Calu3 (cell line): ENCODE data around the gene C2orf78. TPM values are rescaled to one million over a fixed set of nuclear protein-coding genes. Genes with fewer than 3 reads are reported as not detected.
"Not testable (repeated sequence)": the region's sequence is repeated elsewhere in the genome, so short reads cannot be mapped to it uniquely, and the experiment has no call there.

Source experiments
- BruUV-seq: library from RNA; stranded (reverse); fragments of 400-500 nt; replicated peaks from 2 replicates; lab custom pipeline; 2021; lab: Mats Ljungman, UMichigan
- CTCF ChIA-PET: fragments of 300-600 bp; sonication (Branson Sonifier 250); formaldehyde crosslinking; loops from one replicate; lab custom pipeline; 2022; ENCODE audit warnings: antibody characterized with exemption; lab: Charles Lee
- DNase-seq: peaks from one replicate; pipeline ENCODE4 v3.0.0; 2022
- H3K27ac Mint-ChIP-seq: one replicate; pipeline ENCODE4 v1.8.0; 2022; ENCODE audit warnings: mixed read lengths; ENCODE audit not compliant: unreplicated experiment
- H3K27me3 Mint-ChIP-seq: one replicate; pipeline ENCODE4 v1.8.0; 2022; ENCODE audit warnings: mixed read lengths; ENCODE audit not compliant: unreplicated experiment
- H3K36me3 Mint-ChIP-seq: one replicate; pipeline ENCODE4 v1.8.0; 2022; ENCODE audit warnings: mild to moderate bottlenecking, moderate library complexity, mixed read lengths; ENCODE audit not compliant: insufficient read depth, unreplicated experiment
- H3K4me1 Mint-ChIP-seq: one replicate; pipeline ENCODE4 v1.8.0; 2022; ENCODE audit warnings: mild to moderate bottlenecking, low read depth, mixed read lengths; ENCODE audit not compliant: unreplicated experiment
- H3K4me3 Mint-ChIP-seq: one replicate; pipeline ENCODE4 v1.8.0; 2022; ENCODE audit warnings: mild to moderate bottlenecking, low read depth, moderate library complexity, mixed read lengths; ENCODE audit not compliant: unreplicated experiment
- H3K9me3 Mint-ChIP-seq: one replicate; pipeline ENCODE4 v1.8.0; 2022; ENCODE audit warnings: low read depth, mixed read lengths; ENCODE audit not compliant: unreplicated experiment
- intact Hi-C: fragments of 100-400 bp; cut with micrococcal nuclease; formaldehyde crosslinking; loops from one replicate; pipeline ENCODE4 v1.10.0; 2022; ENCODE audit not compliant: unreplicated experiment
- total RNA-seq: library from RNA; stranded (reverse); gene quantifications from 2 replicates; pipeline ENCODE4 v1.2.3, GENCODE V29; 2022
- TF ChIP-seq, protein P1 (sequence below): fragments of 200-600 bp; IDR thresholded peaks from one replicate; pipeline ENCODE4 v1.8.0; 2022; ENCODE audit warnings: antibody characterized with exemption; ENCODE audit not compliant: unreplicated experiment

C2orf78 gene
- total RNA-seq, 1 experiment from 2014 or later, result not detected

DNA sequence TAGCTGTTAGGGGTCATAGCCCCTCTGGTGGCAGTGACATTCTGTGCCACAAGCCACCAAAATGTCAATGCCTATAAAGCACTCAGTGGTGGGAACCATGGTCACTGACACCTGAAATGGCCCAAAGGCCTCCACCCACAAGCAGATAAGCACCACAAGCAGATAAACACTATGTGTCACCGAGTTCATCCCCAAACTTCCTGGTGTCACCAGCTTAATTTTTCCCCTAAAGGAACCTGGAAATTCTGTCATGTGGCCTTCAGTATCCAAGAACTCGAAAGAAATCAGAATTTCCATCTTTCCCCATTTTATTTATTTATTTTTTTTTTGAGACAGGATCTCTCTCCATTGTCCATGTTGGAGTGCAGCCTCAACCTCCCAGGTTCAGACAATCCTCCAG lies 43.2 kb upstream of the C2orf78 start:
- DNase-seq, result no peak
- H3K9me3 Mint-ChIP-seq, result no peaks in the 10 kb centered on the region
- H3K27me3 Mint-ChIP-seq, result no peaks in the 10 kb centered on the region
- no peak overlapping the region for H3K27ac Mint-ChIP-seq
- intact Hi-C loops, result no loop called here
- H3K36me3 Mint-ChIP-seq, result peaks cover 31% of the 10 kb centered on the region
- CTCF ChIA-PET, result no interaction called here
- TF ChIP-seq, protein P1, sequence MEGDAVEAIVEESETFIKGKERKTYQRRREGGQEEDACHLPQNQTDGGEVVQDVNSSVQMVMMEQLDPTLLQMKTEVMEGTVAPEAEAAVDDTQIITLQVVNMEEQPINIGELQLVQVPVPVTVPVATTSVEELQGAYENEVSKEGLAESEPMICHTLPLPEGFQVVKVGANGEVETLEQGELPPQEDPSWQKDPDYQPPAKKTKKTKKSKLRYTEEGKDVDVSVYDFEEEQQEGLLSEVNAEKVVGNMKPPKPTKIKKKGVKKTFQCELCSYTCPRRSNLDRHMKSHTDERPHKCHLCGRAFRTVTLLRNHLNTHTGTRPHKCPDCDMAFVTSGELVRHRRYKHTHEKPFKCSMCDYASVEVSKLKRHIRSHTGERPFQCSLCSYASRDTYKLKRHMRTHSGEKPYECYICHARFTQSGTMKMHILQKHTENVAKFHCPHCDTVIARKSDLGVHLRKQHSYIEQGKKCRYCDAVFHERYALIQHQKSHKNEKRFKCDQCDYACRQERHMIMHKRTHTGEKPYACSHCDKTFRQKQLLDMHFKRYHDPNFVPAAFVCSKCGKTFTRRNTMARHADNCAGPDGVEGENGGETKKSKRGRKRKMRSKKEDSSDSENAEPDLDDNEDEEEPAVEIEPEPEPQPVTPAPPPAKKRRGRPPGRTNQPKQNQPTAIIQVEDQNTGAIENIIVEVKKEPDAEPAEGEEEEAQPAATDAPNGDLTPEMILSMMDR, result no peak
- H3K4me1 Mint-ChIP-seq, result no peaks in the 10 kb centered on the region
- no peak overlapping the region for H3K4me3 Mint-ChIP-seq
- BruUV-seq, result no TSS peak

DNA sequence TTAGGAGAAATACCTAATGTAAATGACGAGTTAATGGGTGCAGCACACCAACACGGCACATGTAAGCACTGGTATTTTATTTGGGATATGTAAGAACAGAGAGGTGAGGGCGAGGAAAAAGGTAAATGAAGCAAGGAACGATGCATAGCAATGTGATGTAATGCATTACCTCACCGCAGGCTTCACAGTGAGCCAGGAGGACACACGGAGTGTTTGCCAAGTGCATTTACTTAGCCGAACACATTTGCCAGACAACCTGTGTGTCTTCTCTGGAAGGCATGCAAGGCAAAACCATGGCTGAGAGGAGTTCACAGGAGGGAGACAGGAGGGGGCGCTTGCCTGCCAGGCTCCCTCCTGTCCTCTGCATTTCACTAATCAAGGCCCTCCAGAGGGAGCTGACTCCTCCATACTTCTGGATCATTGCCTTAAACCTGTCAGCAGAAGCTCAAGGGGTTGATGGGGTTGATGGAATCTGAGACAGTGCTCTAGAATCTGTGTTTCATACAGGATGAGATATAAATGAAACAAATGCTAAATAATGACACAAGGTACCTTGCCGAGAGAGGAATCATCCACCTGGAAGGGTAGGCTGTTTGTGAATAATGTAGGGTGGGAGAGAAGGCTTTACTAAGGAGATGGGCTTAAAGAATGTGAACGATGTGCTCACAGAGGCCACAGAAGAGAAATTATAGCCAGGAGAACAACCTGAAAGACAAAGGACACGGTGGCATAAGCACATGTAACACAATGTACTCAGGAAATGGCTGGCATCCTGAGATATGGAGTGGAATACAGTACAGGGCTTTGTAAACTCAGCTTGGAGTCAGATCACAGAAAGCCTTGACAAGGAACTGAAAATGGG lies 37.7 kb upstream of the C2orf78 start:
- Mint-ChIP-seq H3K4me3 (no peak overlapping the region), H3K27me3 (no peaks in the 10 kb centered on the region), H3K9me3 (no peaks in the 10 kb centered on the region), H3K27ac (no peak overlapping the region), H3K4me1 (no peaks in the 10 kb centered on the region), H3K36me3 (peaks cover 6% of the 10 kb centered on the region)
- no peak for DNase-seq
- intact Hi-C loops, result no loop called here
- CTCF ChIA-PET, result no interaction called here
- TF ChIP-seq, protein P1, result no peak
- no TSS peak for BruUV-seq

GRCh38 chr2:73746877-73747208 lies 37.1 kb upstream of the C2orf78 start:
- BruUV-seq, result no TSS peak
- H3K36me3 Mint-ChIP-seq, result peaks cover 5% of the 10 kb centered on the region

GRCh38 chr2:73749314-73749713 lies 34.7 kb upstream of the C2orf78 start:
- H3K27me3 Mint-ChIP-seq, result no peaks in the 10 kb centered on the region
- no peaks in the 10 kb centered on the region for H3K4me1 Mint-ChIP-seq
- DNase-seq, result no peak
- CTCF ChIA-PET, result interaction anchor here (1.0 kb wide), 1 partner anchor 12 kb away, joined by 3 read pairs; the partner anchor contains the start of gene TPRKB
- H3K27ac Mint-ChIP-seq, result no peak overlapping the region
- BruUV-seq, result no TSS peak
- no peak overlapping the region for H3K4me3 Mint-ChIP-seq
- no peaks in the 10 kb centered on the region for H3K36me3 Mint-ChIP-seq
- peaks cover 2% of the 10 kb centered on the region for H3K9me3 Mint-ChIP-seq
- TF ChIP-seq, protein P1, result no peak
- intact Hi-C loops, result no loop called here

More at GRCh38 chr2:73746877-73747208, 37.1 kb upstream of the C2orf78 start:
- TF ChIP-seq, protein P1, result no peak
- H3K27ac Mint-ChIP-seq, result no peak overlapping the region
- no peaks in the 10 kb centered on the region for H3K9me3 Mint-ChIP-seq
- H3K4me1 Mint-ChIP-seq, result no peaks in the 10 kb centered on the region
- no peak overlapping the region for H3K4me3 Mint-ChIP-seq
- CTCF ChIA-PET, result no interaction called here
- H3K27me3 Mint-ChIP-seq, result no peaks in the 10 kb centered on the region
- no peak for DNase-seq
- intact Hi-C loops, result no loop called here

DNA sequence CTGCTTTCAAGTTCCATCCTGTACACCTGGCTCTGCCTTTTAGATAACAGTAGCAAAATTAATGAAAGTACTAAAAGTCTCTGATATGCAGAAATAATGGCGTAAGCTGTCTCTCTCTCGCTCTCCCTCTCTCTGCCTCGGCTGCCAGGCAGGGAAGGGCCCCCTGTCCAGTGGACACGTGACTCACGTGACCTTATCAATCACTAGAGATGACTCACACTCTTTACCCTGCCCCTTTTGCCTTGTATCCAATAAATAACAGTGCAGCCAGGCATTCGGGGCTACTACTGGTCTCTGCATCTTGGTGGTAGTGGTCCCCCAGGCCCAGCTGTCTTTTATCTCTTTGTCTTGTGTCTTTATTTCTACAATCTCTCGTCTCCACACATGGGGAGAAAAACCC lies 29.7 kb upstream of the C2orf78 start:
- CTCF ChIA-PET, H3K4me3 Mint-ChIP-seq, H3K9me3 Mint-ChIP-seq, H3K36me3 Mint-ChIP-seq, H3K4me1 Mint-ChIP-seq, DNase-seq, intact Hi-C loops, H3K27me3 Mint-ChIP-seq, BruUV-seq: not testable (repeated sequence)
- H3K27ac Mint-ChIP-seq, result peak overlapping the region; percentile 9
